A673 (cell line): ENCODE data around the gene FUNDC2. TPM values are rescaled to one million over a fixed set of nuclear protein-coding genes. Genes with fewer than 3 reads are reported as not detected.

Source experiments
- BruUV-seq: library from RNA; stranded (reverse); fragments of 400-500 nt; replicated peaks from 2 replicates; lab custom pipeline; 2021; lab: Mats Ljungman, UMichigan
- CTCF ChIA-PET: fragments of 300-600 bp; sonication (Branson Sonifier 250); formaldehyde crosslinking; loops from one replicate; lab custom pipeline; 2022; ENCODE audit warnings: antibody characterized with exemption; lab: Charles Lee
- POLR2A ChIA-PET: fragments of 300-600 bp; sonication (Branson Sonifier 250); formaldehyde crosslinking; loops from one replicate; lab custom pipeline; 2022; ENCODE audit warnings: antibody characterized with exemption; ENCODE audit not compliant: low non-redundant PET; lab: Charles Lee
- DNase-seq: peaks from one replicate; pipeline ENCODE4 v3.0.0-alpha.2; 2015; ENCODE audit warnings: low spot score
- H3K27ac ChIP-seq: fragments of 200-600 bp; sonication (generic); 2 replicates; pipeline ENCODE4 v1.5.1; 2016; ENCODE audit warnings: mixed run types, low read depth, mild to moderate bottlenecking, mixed read lengths, antibody characterized with exemption, low read length; ENCODE audit not compliant: poor library complexity, severe bottlenecking
- H3K27me3 ChIP-seq: fragments of 200-600 bp; sonication (generic); replicated peaks from 2 replicates; pipeline ENCODE4 v1.6.1; 2017; ENCODE audit warnings: mixed run types, low read depth, mild to moderate bottlenecking, mixed read lengths, antibody characterized with exemption, low read length; ENCODE audit not compliant: insufficient read depth, poor library complexity
- H3K36me3 ChIP-seq: fragments of 200-600 bp; sonication (generic); 2 replicates; pipeline ENCODE4 v1.6.1; 2016; ENCODE audit warnings: mixed run types, mild to moderate bottlenecking, mixed read lengths, antibody characterized with exemption, low read length; ENCODE audit not compliant: insufficient read depth, poor library complexity, severe bottlenecking
- H3K4me1 ChIP-seq: fragments of 200-600 bp; sonication (generic); 2 replicates; pipeline ENCODE4 v1.6.1; 2017; ENCODE audit warnings: mixed run types, mild to moderate bottlenecking, mixed read lengths, antibody characterized with exemption, low read length; ENCODE audit not compliant: insufficient read depth, poor library complexity, severe bottlenecking
- H3K4me3 ChIP-seq: fragments of 200-600 bp; sonication (generic); 2 replicates; pipeline ENCODE4 v1.5.1; 2016; ENCODE audit warnings: low read depth, mixed run types, mild to moderate bottlenecking, mixed read lengths, low read length; ENCODE audit not compliant: poor library complexity, severe bottlenecking
- H3K9me3 ChIP-seq: fragments of 200-600 bp; sonication (generic); 2 replicates; pipeline ENCODE4 v1.6.1; 2016; ENCODE audit warnings: mixed run types, low read depth, mild to moderate bottlenecking, mixed read lengths, antibody characterized with exemption, low read length; ENCODE audit not compliant: poor library complexity, severe bottlenecking
- CTCF ChIP-seq: fragments of 300-800, 200-600 bp; sonication (generic); conservative IDR thresholded peaks from 2 replicates; pipeline ENCODE4 v1.5.1; 2017; ENCODE audit warnings: low read depth, mild to moderate bottlenecking, antibody characterized with exemption, low read length, moderate library complexity, mixed read lengths
- EZH2 ChIP-seq: fragments of 200-600 bp; sonication (generic); IDR thresholded peaks from 2 replicates; pipeline ENCODE4 v1.6.1; 2017; ENCODE audit warnings: borderline replicate concordance, low read depth, mild to moderate bottlenecking, mixed read lengths, antibody characterized with exemption, low read length; ENCODE audit not compliant: poor library complexity, severe bottlenecking
- intact Hi-C: fragments of 100-400 bp; cut with micrococcal nuclease; formaldehyde crosslinking; loops from one replicate; pipeline ENCODE4 v1.10.0; 2022; ENCODE audit not compliant: unreplicated experiment
- total RNA-seq: library from RNA; stranded (reverse); gene quantifications from 2 replicates; pipeline ENCODE4 v1.2.3, GENCODE V29; 2021

Gene FUNDC2
- total RNA-seq, 1 experiment from 2014 or later, result 84.6 TPM

- BruUV-seq, result no TSS peak
- intact Hi-C loops, result no loop called here
- no peak for DNase-seq
- ChIA-PET CTCF (no interaction called here), POLR2A (no interaction called here)
- Histone ChIP-seq H3K9me3 (no peaks in the 10 kb centered on the region), H3K36me3 (no peaks in the 10 kb centered on the region), H3K27ac (peak overlapping the region; percentile 98), H3K4me1 (peaks cover 4% of the 10 kb centered on the region), H3K27me3 (no peaks in the 10 kb centered on the region), H3K4me3 (peak overlapping the region; percentile 67)
- no peak for TF ChIP-seq EZH2
- no peak for TF ChIP-seq CTCF
Measured at GRCh38 chrX:155028129-155028528, 1.5 kb downstream of the FUNDC2 start.

- H3K4me3 ChIP-seq, result no peak overlapping the region
- peaks cover 4% of the 10 kb centered on the region for H3K4me1 ChIP-seq
- H3K36me3 ChIP-seq, result no peaks in the 10 kb centered on the region
- intact Hi-C loops, result no loop called here
- POLR2A ChIA-PET, result no interaction called here
- H3K9me3 ChIP-seq, result no peaks in the 10 kb centered on the region
- no TSS peak for BruUV-seq
- DNase-seq, result no peak
- H3K27ac ChIP-seq, result no peak overlapping the region
- no peak for TF ChIP-seq CTCF
- TF ChIP-seq EZH2, result no peak
- CTCF ChIA-PET, result no interaction called here
- no peaks in the 10 kb centered on the region for H3K27me3 ChIP-seq
Measured at GRCh38 chrX:155028877-155029291, 2.2 kb downstream of the FUNDC2 start.

- ChIA-PET POLR2A (no interaction called here), CTCF (no interaction called here)
- Histone ChIP-seq H3K27me3 (no peaks in the 10 kb centered on the region), H3K4me1 (peaks cover 4% of the 10 kb centered on the region), H3K27ac (no peak overlapping the region), H3K4me3 (no peak overlapping the region), H3K36me3 (no peaks in the 10 kb centered on the region), H3K9me3 (peaks cover 7% of the 10 kb centered on the region)
- DNase-seq, result no peak
- intact Hi-C loops, result no loop called here
- TF ChIP-seq EZH2, result no peak
- BruUV-seq, result no TSS peak
Measured at GRCh38 chrX:155031657-155032056, 5.0 kb downstream of the FUNDC2 start.

GRCh38 chrX:155035688-155036087, 9.0 kb downstream of the FUNDC2 start:
- ChIA-PET POLR2A (interaction anchor here (0.6 kb wide), 1 partner anchor 70 kb away, joined by 3 read pairs; no protein-coding TSS in a partner anchor), CTCF (no interaction called here)
- TF ChIP-seq CTCF, result no peak
- no peak for TF ChIP-seq EZH2
- no peaks in the 10 kb centered on the region for H3K36me3 ChIP-seq
- no peak for DNase-seq
- H3K4me3 ChIP-seq, result no peak overlapping the region
- no peaks in the 10 kb centered on the region for H3K4me1 ChIP-seq
- peaks cover 7% of the 10 kb centered on the region for H3K9me3 ChIP-seq
- no peak overlapping the region for H3K27ac ChIP-seq
- BruUV-seq, result no TSS peak
- intact Hi-C loops, result no loop called here
- no peaks in the 10 kb centered on the region for H3K27me3 ChIP-seq
